ENCODE data around the gene PUSL1.

GRCh38 chr1:1310476-1311053 lies 2.2 kb downstream of the PUSL1 start:
- TF ChIP-seq CTCF (IDR thresholded peaks at IDR 0.05), result no peak
- TF ChIP-seq POLR2AphosphoS5 (IDR thresholded peaks at IDR 0.05), result no peak
- no peak for TF ChIP-seq EP300 (IDR thresholded peaks at IDR 0.05)
- TF ChIP-seq POLR2A (IDR thresholded peaks at IDR 0.05), result no peak

Data from stomach (tissue), 4 donors.